ENCODE measurements around the gene IL34.

The IL34 gene

DNA sequence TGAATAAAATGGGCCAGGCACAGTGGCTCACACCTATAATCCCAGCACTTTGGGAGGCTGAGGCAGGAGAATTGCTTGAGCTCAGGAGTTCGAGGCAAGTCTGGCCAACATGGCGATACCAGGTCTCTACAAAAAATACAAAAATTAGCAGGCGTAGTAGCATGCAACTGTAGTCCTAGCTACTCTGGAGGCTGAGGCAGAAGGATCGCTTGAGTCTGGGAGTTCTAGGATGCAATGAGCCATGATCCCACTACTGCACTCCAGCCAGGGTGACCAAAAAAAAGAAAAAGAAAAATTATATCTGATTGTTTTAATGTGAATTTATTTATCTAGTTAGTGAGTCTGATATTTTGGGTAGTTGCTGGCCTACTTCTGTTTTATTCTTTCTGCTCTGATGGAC is 7.0 kb downstream of the IL34 start:
- Histone ChIP-seq H3F3A (ENCODE audit: insufficient read depth, low read length) (no peaks in the 10 kb centered on the region), H3K4me3 (ENCODE audit: low read length) (no peak overlapping the region), H3K27ac (ENCODE audit: low read length) (no peak overlapping the region), H3K4me2 (ENCODE audit: low read depth, low read length) (no peak overlapping the region; the same call in 1 of the 2 replicates), H3K79me2 (ENCODE audit: low read length) (no peaks in the 10 kb centered on the region), H3K27me3 (replicated peaks; ENCODE audit: insufficient read depth, low read length) (no peaks in the 10 kb centered on the region), H3K9ac (ENCODE audit: low read length) (no peak overlapping the region), H3K4me1 (ENCODE audit: low read length) (no peaks in the 10 kb centered on the region), H3K9me2 (replicated peaks; ENCODE audit: insufficient read depth, low read length) (no peaks in the 10 kb centered on the region), H2AFZ (ENCODE audit: low read length) (no peak overlapping the region), H4K20me1 (ENCODE audit: insufficient read depth, low read length) (no peaks in the 10 kb centered on the region), H3K9me3 (replicated peaks; ENCODE audit: insufficient read depth, low read length) (no peaks in the 10 kb centered on the region), H3K36me3 (replicated peaks; ENCODE audit: insufficient read depth, low read length) (no peaks in the 10 kb centered on the region)
- no peak for DNase-seq
- TF ChIP-seq, protein P1, sequence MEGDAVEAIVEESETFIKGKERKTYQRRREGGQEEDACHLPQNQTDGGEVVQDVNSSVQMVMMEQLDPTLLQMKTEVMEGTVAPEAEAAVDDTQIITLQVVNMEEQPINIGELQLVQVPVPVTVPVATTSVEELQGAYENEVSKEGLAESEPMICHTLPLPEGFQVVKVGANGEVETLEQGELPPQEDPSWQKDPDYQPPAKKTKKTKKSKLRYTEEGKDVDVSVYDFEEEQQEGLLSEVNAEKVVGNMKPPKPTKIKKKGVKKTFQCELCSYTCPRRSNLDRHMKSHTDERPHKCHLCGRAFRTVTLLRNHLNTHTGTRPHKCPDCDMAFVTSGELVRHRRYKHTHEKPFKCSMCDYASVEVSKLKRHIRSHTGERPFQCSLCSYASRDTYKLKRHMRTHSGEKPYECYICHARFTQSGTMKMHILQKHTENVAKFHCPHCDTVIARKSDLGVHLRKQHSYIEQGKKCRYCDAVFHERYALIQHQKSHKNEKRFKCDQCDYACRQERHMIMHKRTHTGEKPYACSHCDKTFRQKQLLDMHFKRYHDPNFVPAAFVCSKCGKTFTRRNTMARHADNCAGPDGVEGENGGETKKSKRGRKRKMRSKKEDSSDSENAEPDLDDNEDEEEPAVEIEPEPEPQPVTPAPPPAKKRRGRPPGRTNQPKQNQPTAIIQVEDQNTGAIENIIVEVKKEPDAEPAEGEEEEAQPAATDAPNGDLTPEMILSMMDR (IDR thresholded peaks at IDR 0.05; ENCODE audit: low read length): no peak
- TF ChIP-seq EZH2 (optimal IDR thresholded peaks at IDR 0.05; ENCODE audit: low read depth, low read length) (no peak), EZH2phosphoT487 (IDR thresholded peaks at IDR 0.05; ENCODE audit: low read length) (no peak)

DNA sequence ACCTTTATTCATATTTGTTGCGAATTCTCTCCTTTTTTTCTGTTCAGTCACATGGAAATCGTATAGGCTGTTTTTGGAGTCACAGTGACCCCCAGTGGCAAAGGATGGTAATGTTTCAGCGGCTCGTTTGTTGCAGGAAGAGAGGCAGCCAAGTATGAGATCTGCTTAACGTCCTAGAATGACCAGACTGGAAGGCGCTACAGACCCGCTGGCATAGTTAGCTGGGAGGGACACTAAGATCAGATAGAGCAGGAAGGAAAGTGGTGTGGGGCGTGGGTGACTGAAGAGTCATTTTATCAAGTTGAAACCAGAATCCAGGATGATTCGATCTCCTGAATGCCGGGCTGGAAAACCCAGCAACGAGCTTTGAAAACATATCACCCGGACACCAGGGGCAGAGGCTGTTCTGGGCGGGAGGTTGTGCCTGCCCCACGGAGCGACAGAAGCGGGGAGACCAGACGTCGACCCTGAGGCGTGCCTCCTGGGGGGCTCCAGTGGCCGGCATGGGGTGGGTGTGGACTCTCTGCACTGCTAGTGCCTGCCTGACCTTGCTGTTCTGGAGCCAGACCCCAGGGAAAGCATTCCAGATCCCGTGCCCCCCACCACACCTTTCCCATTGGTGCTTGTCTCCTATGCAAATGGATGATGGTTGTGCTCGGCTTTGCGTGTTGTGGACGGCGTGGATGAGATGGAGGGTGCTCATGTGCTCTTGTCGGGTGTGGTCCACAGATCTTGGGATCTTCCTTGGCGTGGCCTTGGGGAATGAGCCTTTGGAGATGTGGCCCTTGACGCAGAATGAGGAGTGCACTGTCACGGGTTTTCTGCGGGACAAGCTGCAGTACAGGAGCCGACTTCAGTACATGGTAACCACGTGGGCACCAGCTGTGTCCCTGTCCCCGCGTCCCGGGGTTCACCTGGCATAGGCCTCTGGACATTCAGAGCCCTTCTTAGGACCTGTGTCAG is 7.7 kb downstream of the IL34 start:
- Histone ChIP-seq H3K9ac (ENCODE audit: low read length) (peak overlapping the region; percentile 32; the same call in 1 of the 2 replicates), H3K4me2 (ENCODE audit: low read depth, low read length) (peak overlapping the region; percentile 76), H3K9me3 (replicated peaks; ENCODE audit: insufficient read depth, low read length) (no peaks in the 10 kb centered on the region), H3K36me3 (replicated peaks; ENCODE audit: insufficient read depth, low read length) (no peaks in the 10 kb centered on the region), H3K4me1 (ENCODE audit: low read length) (no peaks in the 10 kb centered on the region), H4K20me1 (ENCODE audit: insufficient read depth, low read length) (no peaks in the 10 kb centered on the region), H3F3A (ENCODE audit: insufficient read depth, low read length) (no peaks in the 10 kb centered on the region), H3K27me3 (replicated peaks; ENCODE audit: insufficient read depth, low read length) (no peaks in the 10 kb centered on the region), H2AFZ (ENCODE audit: low read length) (peak overlapping the region; percentile 76), H3K9me2 (replicated peaks; ENCODE audit: insufficient read depth, low read length) (no peaks in the 10 kb centered on the region), H3K79me2 (ENCODE audit: low read length) (no peaks in the 10 kb centered on the region), H3K27ac (ENCODE audit: low read length) (no peak overlapping the region), H3K4me3 (ENCODE audit: low read length) (peak overlapping the region; percentile 48)
- peak; percentile 72 for DNase-seq
- TF ChIP-seq EZH2 (optimal IDR thresholded peaks at IDR 0.05; ENCODE audit: low read depth, low read length) (no peak), EZH2phosphoT487 (IDR thresholded peaks at IDR 0.05; ENCODE audit: low read length) (no peak)
- TF ChIP-seq, protein P1 (IDR thresholded peaks at IDR 0.05; ENCODE audit: low read length): peak; percentile 91

DNA sequence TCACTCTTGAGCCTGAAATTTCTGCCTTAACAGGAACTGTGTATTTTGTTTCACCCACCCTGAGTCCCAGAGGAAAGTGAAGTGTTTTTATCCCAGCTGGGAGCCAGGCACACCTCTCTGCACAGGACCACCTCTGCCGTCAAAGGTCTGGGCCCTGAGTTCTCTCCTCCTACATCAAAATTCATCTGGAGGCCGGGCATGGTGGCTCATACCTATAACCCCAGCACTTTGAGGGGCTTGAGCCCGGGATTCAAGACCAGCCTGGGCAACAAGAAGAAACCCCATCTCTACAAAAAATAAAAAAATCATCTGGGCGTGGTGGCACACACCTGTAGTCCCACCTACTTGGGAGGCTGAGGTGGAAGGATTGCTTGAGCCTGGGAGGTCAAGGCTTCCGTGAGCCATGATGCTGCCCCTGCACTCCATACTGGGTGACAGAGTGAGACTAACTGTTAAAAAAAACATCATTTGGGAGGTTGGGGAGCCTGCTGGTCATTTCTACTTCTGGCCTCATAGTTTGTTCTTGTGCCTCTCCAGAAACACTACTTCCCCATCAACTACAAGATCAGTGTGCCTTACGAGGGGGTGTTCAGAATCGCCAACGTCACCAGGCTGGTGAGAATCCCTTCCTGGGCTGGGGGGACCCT is 9.8 kb downstream of the IL34 start:
- no peak overlapping the region for H2AFZ ChIP-seq (ENCODE audit: low read length)
- no peak overlapping the region for H3K9ac ChIP-seq (ENCODE audit: low read length)
- no peaks in the 10 kb centered on the region for H3K79me2 ChIP-seq (ENCODE audit: low read length)
- H3K9me3 ChIP-seq (replicated peaks; ENCODE audit: insufficient read depth, low read length): no peaks in the 10 kb centered on the region
- DNase-seq: no peak
- no peak overlapping the region for H3K4me2 ChIP-seq (ENCODE audit: low read depth, low read length)
- no peaks in the 10 kb centered on the region for H3F3A ChIP-seq (ENCODE audit: insufficient read depth, low read length)
- TF ChIP-seq EZH2phosphoT487 (IDR thresholded peaks at IDR 0.05; ENCODE audit: low read length) (no peak), EZH2 (optimal IDR thresholded peaks at IDR 0.05; ENCODE audit: low read depth, low read length) (no peak)
- TF ChIP-seq, protein P1 (IDR thresholded peaks at IDR 0.05; ENCODE audit: low read length): no peak
- H3K9me2 ChIP-seq (replicated peaks; ENCODE audit: insufficient read depth, low read length): no peaks in the 10 kb centered on the region
- no peaks in the 10 kb centered on the region for H3K27me3 ChIP-seq (replicated peaks; ENCODE audit: insufficient read depth, low read length)
- no peaks in the 10 kb centered on the region for H4K20me1 ChIP-seq (ENCODE audit: insufficient read depth, low read length)
- H3K36me3 ChIP-seq (replicated peaks; ENCODE audit: insufficient read depth, low read length): no peaks in the 10 kb centered on the region
- H3K4me1 ChIP-seq (ENCODE audit: low read length): no peaks in the 10 kb centered on the region
- H3K27ac ChIP-seq (ENCODE audit: low read length): no peak overlapping the region
- H3K4me3 ChIP-seq (ENCODE audit: low read length): no peak overlapping the region
